Neural cell (in vitro differentiated cells): ENCODE results near the gene MRPL24.

Experiments used
- EZH2 ChIP-seq: fragments of 200-600, 300-800 bp; shearing (Covaris generic), sonication (generic); IDR thresholded peaks from 2 replicates; pipeline ENCODE4 v1.6.1; 2014; ENCODE audit warnings: antibody characterized with exemption, low read length, borderline replicate concordance, mild to moderate bottlenecking; ENCODE audit not compliant: insufficient read depth, poor library complexity, severe bottlenecking
- TF ChIP-seq, protein P1 (sequence below): fragments of 450-650 bp; IDR thresholded peaks from 2 replicates; pipeline ENCODE4 v1.5.1; 2014; ENCODE audit warnings: antibody characterized with exemption, mild to moderate bottlenecking, moderate library complexity; ENCODE audit not compliant: poor library complexity, severe bottlenecking

DNA sequence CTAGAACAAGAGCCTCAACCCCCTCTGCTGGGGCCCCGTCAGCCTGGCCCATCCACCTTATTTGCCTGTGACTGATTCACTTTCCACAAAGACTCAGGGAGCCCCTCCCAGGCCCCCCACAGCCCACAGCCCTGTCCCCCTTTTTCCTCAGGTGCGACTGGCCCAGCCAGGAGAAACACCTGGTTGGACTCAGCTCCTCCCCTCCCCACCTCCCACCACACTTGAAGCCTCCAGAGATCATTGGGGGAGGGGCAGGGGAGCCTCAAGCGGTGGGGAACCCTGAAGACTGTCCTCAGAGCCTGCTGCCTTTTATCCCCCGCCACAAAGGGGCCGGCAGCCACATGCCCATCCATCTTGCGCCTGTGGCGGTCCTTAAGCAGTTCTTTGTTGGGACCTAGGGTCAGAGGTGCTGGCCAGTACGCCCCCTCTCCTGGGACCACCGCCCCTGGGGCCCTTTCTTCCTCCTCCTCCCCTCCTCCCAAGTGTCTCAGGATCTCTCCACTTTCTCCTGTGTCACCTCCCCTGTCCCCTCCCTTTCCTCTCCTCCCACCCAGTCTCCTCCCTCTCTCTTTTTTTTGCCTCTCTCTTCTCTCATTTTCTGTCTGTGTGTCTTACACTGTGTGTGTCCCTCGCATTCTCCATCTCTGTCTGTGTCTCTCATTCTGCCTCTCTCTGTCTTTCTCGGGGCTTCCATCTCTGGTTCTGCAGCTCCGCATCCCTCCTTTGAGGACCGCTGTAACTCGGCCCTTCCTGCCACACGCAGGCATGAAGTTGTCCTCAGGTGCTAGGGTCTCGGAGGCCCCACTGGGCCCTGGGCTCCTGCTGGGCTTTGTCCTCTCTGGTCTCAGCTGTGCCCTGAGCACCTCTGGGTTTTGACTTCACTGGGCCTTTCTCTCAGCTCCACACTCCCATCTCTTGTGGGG lies 47.7 kb downstream of the MRPL24 start:
- TF ChIP-seq, protein P1, sequence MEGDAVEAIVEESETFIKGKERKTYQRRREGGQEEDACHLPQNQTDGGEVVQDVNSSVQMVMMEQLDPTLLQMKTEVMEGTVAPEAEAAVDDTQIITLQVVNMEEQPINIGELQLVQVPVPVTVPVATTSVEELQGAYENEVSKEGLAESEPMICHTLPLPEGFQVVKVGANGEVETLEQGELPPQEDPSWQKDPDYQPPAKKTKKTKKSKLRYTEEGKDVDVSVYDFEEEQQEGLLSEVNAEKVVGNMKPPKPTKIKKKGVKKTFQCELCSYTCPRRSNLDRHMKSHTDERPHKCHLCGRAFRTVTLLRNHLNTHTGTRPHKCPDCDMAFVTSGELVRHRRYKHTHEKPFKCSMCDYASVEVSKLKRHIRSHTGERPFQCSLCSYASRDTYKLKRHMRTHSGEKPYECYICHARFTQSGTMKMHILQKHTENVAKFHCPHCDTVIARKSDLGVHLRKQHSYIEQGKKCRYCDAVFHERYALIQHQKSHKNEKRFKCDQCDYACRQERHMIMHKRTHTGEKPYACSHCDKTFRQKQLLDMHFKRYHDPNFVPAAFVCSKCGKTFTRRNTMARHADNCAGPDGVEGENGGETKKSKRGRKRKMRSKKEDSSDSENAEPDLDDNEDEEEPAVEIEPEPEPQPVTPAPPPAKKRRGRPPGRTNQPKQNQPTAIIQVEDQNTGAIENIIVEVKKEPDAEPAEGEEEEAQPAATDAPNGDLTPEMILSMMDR: no peak
- no peak for TF ChIP-seq EZH2
